CD4-positive, alpha-beta T cell treated with Interleukin-12 subunit alpha and Interleukin-12 subunit beta, for 1 hour (primary cell): ENCODE data around the gene EVX1.

Source experiments
- DNase-seq: peaks from one replicate; pipeline ENCODE4 v3.0.0-alpha.2; 2020

The EVX1 gene

DNA sequence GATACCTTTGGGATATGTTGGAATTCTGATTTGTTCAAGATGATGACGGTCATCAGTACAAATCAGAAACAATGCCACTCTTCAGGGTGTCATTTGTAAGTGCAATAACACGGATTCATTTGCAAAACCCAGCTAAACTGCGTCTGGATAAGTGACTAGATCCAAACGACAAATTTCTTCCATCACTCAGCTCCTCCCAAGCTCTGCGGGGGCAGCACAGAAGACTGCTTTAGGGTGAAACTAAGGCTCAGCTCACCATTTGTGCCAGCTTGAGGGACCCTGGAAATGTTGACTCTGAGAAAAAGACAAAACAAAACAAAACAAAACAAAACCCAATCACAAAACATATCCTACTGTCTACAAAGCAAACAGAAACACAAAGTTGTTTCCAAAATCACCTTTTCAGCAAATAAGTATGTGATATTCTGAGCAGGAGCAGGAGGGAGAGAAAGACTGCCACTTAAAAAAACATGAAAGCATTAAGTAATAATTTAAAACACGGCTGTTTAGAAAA lies 8.0 kb downstream of the EVX1 start:
- no peak for DNase-seq

DNA sequence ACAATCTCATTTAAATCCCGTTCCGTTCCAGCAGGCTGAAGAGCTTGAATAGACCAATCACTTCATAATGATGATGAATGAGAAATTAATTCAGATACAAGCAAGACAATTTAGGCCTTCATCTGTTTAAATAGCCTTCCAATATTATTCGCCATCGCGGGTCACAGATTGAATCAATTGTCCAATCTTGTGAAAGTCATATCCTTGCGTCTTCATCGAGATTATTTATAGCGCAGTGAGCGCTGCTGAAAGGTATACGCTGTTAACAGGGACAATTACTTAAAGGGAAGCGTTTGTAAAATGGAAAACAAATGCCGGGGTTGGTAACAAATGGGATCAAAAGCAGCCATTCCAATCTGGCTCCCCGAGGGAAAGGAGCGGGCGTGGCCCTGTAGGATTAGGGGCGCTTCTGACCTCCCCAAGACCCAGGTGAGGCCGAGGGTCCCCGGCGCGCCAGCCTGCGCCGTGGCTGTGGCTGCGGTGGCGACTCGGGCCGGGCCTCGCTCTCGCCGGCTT lies 8.6 kb downstream of the EVX1 start:
- no peak for DNase-seq

- DNase-seq: no peak
Measured at GRCh38 chr7:27251652-27252590, 9.3 kb downstream of the EVX1 start.

GRCh38 chr7:27254625-27255024 lies 12.0 kb downstream of the EVX1 start:
- no peak for DNase-seq

- DNase-seq: no peak
Measured at GRCh38 chr7:27260211-27260610, 17.6 kb downstream of the EVX1 start.

DNA sequence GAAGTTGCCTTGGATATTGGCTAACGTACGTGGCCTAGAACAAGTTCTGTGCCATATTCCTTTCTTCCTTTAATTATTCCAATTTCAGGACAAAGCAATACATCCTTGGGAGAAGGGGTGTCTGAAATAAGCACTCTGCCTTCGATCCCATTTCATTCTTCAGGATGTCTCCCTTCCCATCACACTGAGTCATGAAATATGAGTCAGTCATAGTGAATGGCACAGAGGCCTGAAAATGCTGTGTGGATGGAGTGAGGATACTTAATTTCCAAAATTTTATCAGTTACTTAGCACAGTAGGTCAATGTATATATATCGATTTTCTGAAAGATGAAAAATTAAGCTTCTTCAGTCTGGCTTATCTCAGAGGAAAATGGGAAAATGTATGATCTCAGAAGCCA lies 19.5 kb downstream of the EVX1 start:
- DNase-seq: no peak

GRCh38 chr7:27263781-27264180 lies 21.2 kb downstream of the EVX1 start:
- DNase-seq: no peak

DNA sequence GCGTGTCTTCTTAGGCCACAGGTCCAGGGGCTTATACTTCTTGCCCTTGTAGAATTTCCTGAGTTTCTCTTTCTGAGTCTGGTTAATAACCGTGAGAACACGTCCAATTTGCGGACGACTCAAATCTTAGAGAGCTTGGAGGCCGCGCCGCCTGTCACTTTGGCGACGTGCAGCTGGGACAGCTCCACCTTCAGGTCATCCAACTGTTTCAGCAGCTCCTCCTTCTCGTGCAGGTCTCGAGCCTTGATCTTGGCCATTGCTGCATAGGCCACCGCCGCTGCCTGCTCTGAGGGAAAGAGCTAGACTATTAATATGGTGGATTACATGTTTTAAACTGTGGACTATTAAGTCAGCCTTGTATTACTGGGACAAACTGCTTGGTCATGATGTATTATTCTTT lies 26.9 kb downstream of the EVX1 start:
- no peak for DNase-seq

GRCh38 chr7:27271384-27271783 lies 28.8 kb downstream of the EVX1 start:
- DNase-seq: no peak

- no peak for DNase-seq
Measured at GRCh38 chr7:27277628-27278027, 35.0 kb downstream of the EVX1 start.

DNA sequence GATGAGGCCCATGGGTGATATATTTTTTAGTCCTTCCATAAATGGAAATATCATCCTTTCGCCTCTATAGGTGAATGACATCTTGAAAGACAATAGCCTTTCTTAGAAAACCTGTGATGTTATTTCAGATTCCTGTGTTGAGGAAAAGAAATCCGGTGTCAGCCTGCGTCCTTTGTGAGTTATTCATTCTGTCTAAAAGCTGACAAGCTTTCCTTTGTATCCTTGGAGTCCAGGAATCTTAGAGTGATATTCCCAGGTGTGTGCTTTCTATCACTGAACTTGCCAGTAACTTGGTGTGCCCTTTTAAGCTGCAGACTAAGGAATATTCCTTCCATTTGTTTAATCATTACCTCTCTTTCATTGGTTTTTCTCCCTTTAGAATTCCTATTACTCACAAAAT lies 41.0 kb downstream of the EVX1 start:
- DNase-seq: no peak

GRCh38 chr7:27295236-27295635 lies 52.6 kb downstream of the EVX1 start:
- no peak for DNase-seq

GRCh38 chr7:27297356-27297755 lies 54.8 kb downstream of the EVX1 start:
- no peak for DNase-seq
